ENCODE results near the gene OLFML3.

- TF ChIP-seq CTCF (IDR thresholded peaks at IDR 0.05) (no peak), EZH2 (IDR thresholded peaks at IDR 0.05; ENCODE audit: borderline replicate concordance, insufficient read depth, low read depth, low read length, poor library complexity, severe bottlenecking) (no peak)
Measured at GRCh38 chr1:114026797-114027196, 47.5 kb downstream of the OLFML3 start.

Measured in B cell (primary cell).